Measurements from ENCODE around the gene ACTL6B.
A peak's percentile ranks its signal among the peaks of the same experiment; 100 is the strongest.

Gene ACTL6B

GRCh38 chr7:100614308-100614861, 41.9 kb downstream of the ACTL6B start:
- FAIRE-seq, result no peak
- no peak for DNase-seq (ENCODE audit: insufficient read length, low spot score)
- no peak for TF ChIP-seq CTCF (IDR thresholded peaks at IDR 0.05; ENCODE audit: insufficient read depth, missing control alignments)

GRCh38 chr7:100613412-100614175, 42.7 kb downstream of the ACTL6B start:
- DNase-seq (ENCODE audit: insufficient read length, low spot score) (no peak), FAIRE-seq (no peak)

GRCh38 chr7:100612730-100613390, 43.4 kb downstream of the ACTL6B start:
- TF ChIP-seq CTCF (IDR thresholded peaks at IDR 0.05; ENCODE audit: insufficient read depth, missing control alignments), result no peak
- FAIRE-seq (no peak), DNase-seq (ENCODE audit: insufficient read length, low spot score) (no peak)

More at GRCh38 chr7:100613412-100614175, 42.7 kb downstream of the ACTL6B start:
- TF ChIP-seq CTCF (IDR thresholded peaks at IDR 0.05; ENCODE audit: insufficient read depth, missing control alignments), result no peak

GRCh38 chr7:100611983-100612729, 44.1 kb downstream of the ACTL6B start, which contains the start of gene MOSPD3:
Gene MOSPD3 (plus strand): TSS chr7:100612540. CDS start chr7:100612792, 252 bp downstream.
- DNase-seq (ENCODE audit: insufficient read length, low spot score) (peak; percentile 99), FAIRE-seq (peak; percentile 93)
- no peak for TF ChIP-seq CTCF (IDR thresholded peaks at IDR 0.05; ENCODE audit: insufficient read depth, missing control alignments)

- no peak for TF ChIP-seq CTCF (IDR thresholded peaks at IDR 0.05; ENCODE audit: insufficient read depth, missing control alignments)
- DNase-seq (ENCODE audit: insufficient read length, low spot score) (no peak), FAIRE-seq (no peak)
These were observed 46.3 kb downstream of the ACTL6B start for GRCh38 chr7:100609958-100610357.

GRCh38 chr7:100607111-100607510, 49.1 kb downstream of the ACTL6B start:
- TF ChIP-seq CTCF (IDR thresholded peaks at IDR 0.05; ENCODE audit: insufficient read depth, missing control alignments), result no peak
- no peak for FAIRE-seq
- no peak for DNase-seq (ENCODE audit: insufficient read length, low spot score)

Measured in D721Med (cell line).